AG10803 (cell line): ENCODE data around the gene RTP1.
A peak's percentile ranks its signal among the peaks of the same experiment; 100 is the strongest.

Experiments
- DNase-seq: peaks from one replicate; pipeline ENCODE4 v3.0.0; 2010; ENCODE audit warnings: low read depth
- H3K4me3 ChIP-seq: 2 replicates; pipeline ENCODE4 v1.5.1; 2011; ENCODE audit warnings: mild to moderate bottlenecking, low read length, control low read depth
- TF ChIP-seq, protein P1 (sequence below): conservative IDR thresholded peaks from 2 replicates; pipeline ENCODE4 v1.5.1; 2011; ENCODE audit warnings: mild to moderate bottlenecking, low read length, control low read depth, inconsistent platforms

The RTP1 gene

DNA sequence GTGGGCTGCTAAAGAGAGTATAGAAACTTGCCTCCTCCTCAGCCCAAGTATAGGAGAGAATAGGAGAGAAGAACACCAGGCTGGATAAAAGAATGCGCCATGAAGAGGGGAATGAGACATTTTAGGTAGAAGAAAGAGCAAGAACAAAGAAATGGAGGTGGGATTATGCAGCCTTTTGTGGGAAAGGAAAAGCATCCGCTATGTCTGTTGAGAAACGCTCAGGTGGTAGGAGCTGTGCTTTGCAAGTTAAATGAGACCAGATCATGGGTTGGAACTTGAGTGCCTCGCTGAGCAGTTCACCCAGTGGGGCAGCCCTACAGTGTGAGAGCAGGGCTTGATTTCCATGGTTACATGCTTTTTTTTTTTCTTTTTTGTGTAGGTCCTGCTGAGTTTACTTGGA is 11.5 kb upstream of the RTP1 start:
- no peak for DNase-seq
- TF ChIP-seq, protein P1, sequence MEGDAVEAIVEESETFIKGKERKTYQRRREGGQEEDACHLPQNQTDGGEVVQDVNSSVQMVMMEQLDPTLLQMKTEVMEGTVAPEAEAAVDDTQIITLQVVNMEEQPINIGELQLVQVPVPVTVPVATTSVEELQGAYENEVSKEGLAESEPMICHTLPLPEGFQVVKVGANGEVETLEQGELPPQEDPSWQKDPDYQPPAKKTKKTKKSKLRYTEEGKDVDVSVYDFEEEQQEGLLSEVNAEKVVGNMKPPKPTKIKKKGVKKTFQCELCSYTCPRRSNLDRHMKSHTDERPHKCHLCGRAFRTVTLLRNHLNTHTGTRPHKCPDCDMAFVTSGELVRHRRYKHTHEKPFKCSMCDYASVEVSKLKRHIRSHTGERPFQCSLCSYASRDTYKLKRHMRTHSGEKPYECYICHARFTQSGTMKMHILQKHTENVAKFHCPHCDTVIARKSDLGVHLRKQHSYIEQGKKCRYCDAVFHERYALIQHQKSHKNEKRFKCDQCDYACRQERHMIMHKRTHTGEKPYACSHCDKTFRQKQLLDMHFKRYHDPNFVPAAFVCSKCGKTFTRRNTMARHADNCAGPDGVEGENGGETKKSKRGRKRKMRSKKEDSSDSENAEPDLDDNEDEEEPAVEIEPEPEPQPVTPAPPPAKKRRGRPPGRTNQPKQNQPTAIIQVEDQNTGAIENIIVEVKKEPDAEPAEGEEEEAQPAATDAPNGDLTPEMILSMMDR: no peak
- no peak overlapping the region for H3K4me3 ChIP-seq

DNA sequence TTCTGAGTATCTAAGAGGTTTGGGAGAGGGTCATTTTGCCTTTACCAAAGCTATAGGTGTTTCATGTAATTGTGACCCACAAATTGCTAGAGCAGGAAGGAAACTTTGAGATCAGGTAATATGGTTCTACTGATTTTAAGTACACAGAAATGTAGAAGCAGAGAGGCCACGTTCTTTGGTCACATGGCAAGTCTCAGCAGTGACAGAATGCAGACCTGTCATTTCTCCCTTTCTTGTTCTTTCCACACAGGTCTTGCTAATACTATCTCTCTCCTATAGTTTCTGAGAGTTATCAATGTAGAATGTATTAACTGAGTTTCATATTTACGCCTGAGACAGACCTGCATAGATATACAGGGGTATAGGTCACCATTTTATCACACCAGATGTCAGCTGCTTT is 10.9 kb upstream of the RTP1 start:
- TF ChIP-seq, protein P1: no peak
- H3K4me3 ChIP-seq: no peak overlapping the region
- no peak for DNase-seq

DNA sequence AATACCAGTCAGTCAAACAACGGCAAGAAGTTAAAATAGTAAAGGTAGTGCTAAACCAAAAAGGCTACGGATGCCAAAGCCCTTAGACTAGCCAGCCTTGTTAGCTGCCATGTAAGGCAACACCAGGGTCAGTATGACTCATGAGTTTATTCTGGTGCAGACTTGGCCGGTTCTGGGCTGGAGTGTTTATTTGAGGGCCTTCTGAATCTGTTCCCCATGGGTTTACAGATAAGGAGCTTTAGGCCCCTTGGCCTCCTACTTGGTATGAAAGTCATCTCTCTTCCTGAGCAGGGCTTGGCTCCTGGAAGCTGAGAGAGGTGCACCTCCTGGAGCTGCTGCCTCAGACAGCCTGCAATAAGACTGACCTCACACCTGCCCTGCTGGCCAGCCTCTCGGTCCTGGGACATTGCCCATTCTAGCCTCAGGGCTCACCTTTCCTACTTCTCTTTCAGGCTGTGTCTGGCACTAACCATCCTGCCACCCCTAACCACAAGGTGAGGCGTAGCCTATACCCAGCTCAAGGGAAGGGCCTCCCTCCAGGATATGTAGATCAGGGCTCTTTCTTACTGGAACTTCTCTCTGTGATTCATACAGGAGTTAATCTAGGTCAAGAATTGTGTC is 10.4 kb upstream of the RTP1 start:
- TF ChIP-seq, protein P1: no peak
- no peak overlapping the region for H3K4me3 ChIP-seq
- DNase-seq: peak; percentile 67

DNA sequence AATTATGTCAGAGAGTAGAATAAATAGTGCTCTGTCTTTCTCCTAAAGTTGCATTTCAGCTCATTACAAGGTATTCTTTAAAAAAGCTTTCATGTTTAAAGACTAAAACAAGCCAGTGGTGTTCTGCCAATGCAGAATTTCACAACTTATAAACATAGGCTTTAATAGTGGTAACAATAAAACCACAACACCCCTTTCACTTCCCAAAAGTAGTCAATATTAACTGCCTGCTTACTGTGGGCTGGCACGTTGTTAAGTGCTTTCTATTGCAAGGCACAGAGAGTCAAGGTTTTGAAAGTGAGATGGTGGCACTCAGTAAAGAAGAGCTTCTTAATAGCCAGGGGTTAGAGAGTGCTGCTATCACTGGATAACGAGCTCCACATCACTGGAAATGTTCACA is 8.4 kb upstream of the RTP1 start:
- H3K4me3 ChIP-seq: no peak overlapping the region
- peak; percentile 76 for DNase-seq
- TF ChIP-seq, protein P1: no peak

DNA sequence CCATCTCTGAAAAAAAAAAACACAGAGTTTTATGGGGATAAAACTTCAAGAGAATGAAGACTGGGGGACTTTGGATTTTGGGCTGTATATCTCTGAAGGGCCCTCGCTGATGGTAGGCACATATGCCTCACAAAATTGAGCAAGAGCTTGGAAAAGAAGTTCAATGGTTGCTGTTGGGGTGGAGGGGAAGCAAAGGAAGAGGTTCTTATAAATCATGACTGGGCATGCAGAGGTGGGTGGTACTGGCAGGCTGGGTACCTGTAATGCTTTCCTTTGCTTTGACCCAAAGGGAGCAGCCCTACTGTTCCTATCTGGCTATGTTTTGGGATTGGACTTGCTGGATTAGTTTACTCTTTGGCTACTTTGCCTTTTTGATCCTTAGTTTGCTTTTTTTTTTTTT is 6.0 kb upstream of the RTP1 start:
- TF ChIP-seq, protein P1: no peak
- DNase-seq: no peak
- H3K4me3 ChIP-seq: no peak overlapping the region

DNA sequence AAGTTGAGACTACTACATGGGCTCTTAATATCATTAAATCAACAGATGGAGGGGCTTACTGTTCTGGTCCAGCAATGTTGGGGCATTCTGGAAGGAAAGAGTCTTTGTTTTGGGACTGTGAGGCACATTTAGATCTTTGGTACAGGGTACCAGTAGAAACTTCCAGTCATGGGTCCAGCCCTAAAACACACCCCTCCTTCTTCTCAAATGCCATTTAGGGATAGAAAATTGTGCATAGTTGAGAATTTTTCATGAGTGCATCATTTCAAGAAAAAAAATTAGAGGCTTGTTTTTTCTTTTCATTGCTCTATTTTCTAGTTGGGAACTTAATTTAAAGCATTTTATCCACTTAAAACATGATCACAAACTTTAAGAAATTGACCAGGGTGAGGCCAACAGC is 4.1 kb upstream of the RTP1 start:
- H3K4me3 ChIP-seq: no peak overlapping the region
- DNase-seq: peak; percentile 56
- TF ChIP-seq, protein P1: no peak

DNA sequence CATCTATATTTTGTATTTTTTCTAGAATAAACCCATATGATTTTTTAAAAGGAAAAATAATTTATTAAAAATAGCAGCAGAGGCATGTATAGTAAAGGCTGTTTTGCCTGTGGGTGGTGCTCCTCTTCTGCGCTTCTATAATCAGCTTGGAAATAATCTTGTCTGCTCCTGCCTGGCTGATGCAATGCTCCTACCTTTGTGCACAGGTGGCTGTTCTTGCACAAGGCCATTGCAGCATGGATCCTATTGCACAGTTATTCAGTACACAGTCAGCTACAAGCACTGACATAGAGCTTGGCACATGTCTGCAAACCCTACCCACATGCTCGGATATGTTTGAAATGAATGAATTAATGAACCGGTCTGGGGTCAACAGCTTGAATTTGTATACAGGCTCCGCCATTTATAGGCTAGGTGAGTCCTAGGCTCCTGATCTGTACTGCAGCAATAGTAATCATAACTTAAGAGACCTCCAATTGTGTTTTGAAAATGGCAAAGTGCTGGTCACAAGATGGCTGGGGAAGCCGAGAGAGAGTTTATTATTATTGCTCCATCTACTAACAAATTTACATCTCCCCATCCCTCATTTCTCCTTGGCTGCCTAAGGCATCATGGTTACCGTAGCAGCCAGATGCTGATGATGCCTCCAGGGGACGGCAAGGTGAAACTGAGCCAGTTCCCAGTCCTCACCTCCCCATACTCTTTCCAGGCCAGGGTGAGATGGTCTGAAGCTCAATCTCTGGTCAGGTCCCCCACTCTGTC is 532 bp upstream of the RTP1 start:
- no peak overlapping the region for H3K4me3 ChIP-seq
- TF ChIP-seq, protein P1: no peak
- no peak for DNase-seq
